Activated naive CD4-positive, alpha-beta T cell treated with anti-CD3 and anti-CD28 coated beads, Interleukin-2, amount 50 U/mL, for 16 hours (primary cell): Measurements from ENCODE around the gene NBPF1.
"Not testable (repeated sequence)": the region's sequence is repeated elsewhere in the genome, so short reads cannot be mapped to it uniquely, and the experiment has no call there.

Experiments used
- DNase-seq: peaks from one replicate; pipeline ENCODE4 v3.0.0-alpha.2; 2020

The NBPF1 gene

DNA sequence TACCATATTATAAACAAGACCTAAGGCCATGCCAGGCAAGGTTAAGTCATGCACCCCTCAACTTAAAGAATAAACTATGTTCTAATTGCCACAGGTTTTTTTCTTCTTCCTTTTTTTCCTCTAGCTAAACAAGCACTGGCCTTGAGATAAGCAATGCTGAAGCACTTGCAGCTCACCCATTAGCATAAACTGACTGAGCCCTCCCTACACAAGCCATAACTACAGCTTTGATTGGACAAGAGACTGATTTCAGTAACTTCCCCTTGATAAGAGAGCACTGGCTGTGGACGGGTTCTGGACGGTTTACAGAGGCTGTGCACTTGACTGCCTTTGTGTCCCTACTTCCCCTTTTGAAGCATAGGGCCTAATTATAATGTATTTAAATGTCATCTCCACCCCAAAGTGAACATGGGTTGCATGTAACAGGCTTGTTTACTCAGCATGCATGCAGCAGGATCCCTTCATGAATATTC lies 72.9 kb downstream of the NBPF1 start:
- not testable (repeated sequence) for DNase-seq

DNA sequence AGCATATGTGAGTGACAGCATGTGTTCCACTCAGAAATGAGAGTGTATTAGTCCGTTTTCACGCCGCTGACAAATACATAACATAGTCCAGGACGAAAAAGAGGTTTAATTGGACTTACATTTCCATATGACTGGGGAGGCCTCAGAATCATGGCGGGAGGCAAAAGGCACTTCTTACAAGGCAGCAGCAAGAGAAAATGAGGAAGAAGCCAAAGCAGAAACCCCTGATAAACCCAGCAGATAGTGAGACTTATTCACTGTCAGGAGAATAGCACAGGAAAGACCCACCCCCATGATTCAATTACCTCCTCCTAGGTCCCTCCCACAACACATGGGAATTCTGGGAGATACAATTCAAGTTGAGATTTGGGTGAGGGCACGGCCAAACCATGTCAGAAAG lies 75.8 kb downstream of the NBPF1 start:
- not testable (repeated sequence) for DNase-seq

- not testable (repeated sequence) for DNase-seq
Measured at GRCh38 chr1:16536796-16537195, 76.6 kb downstream of the NBPF1 start.

DNA sequence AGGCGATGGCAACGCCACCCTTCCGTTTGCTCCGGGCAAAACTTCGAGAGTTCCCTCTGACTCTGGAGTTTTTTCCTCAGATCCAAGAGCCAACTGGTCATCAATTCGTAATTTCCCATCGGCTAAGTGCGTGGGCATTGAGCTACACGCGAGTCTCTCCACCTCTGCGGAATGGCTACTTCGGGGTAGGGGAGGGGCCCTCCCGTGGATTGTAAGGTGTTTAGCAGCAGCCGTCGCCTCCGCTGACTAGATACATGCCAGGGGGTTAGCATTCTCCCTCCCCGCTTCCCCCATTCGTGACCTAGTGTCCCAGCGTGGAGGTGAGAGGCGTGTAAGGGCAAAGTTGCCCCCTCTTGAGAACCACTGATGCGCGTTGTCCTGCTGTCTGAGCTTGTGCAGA lies 77.5 kb downstream of the NBPF1 start:
- DNase-seq, result not testable (repeated sequence)

- DNase-seq, result not testable (repeated sequence)
Measured at GRCh38 chr1:16535487-16535886, 77.9 kb downstream of the NBPF1 start.

DNA sequence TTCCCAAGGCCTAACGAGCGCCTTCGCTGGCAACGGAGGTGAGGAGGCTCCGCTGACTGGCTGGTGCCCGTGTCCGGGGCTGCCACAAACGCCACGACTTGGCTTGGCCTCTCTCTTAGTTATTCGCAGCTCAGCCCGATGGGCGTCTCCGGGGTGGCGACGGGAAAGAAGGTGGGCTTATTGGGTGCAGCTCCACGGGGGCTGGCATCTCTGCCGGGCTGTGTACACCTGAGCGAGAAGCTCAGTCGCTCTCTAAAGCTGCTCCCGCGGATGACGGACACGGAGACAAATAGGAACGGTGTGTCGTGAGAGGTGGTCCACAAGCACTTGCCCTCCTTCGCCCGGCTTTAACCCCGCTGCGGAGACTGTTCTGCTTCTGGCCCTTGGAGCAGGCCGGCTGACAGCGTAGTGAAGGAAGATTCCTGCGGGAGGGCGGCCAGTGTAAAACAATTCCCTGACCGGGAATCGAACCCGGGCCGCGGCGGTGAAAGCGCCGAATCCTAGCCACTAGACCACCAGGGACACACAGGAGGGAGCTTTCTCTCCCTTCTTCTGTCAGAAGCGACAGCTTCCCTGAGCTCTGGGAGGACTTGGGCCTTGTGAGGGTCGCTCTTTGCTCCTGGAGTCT lies 78.4 kb downstream of the NBPF1 start:
- peak; percentile 38 for DNase-seq

- DNase-seq, result not testable (repeated sequence)
Measured at GRCh38 chr1:16534239-16534828, 79.0 kb downstream of the NBPF1 start.

- DNase-seq, result not testable (repeated sequence)
Measured at GRCh38 chr1:16532235-16532991, 81.0 kb downstream of the NBPF1 start.

DNA sequence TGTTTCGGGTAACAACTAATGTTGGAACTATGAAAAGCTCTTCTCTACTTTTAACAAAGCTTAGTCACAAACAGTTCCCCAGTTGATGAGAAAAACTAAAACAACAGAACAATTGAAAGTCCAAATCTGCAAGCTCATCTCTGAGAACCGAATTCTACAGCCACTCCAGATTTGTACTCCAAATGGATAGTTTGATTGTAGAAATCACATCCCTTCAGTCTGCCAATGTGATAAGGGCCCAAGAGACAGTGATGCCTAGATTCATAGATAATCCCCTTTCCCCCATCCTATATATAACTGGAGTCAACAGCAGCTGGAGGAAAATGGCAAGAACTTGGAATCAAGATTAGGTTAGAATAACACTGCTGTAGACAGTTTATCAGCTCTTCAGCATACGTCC lies 85.0 kb downstream of the NBPF1 start:
- not testable (repeated sequence) for DNase-seq

DNA sequence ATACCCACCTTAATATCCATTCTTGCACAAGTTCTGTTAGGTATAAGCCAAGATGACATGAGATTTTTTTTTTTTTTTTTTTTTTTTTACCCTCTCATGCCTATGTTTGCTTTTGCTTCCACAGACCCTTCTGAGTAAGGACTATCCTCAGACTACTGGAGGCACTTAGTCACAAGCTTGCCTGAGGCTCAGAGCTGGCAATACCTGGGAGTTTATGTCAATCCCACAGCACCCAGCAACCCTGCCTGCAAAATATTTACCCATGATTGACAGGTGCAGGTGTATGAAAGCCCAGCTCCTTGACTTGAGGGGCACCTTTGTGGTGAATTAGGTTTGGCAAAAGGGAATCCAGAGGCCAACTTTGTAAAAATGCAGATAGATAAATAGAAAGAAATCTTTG lies 87.6 kb downstream of the NBPF1 start:
- not testable (repeated sequence) for DNase-seq

DNA sequence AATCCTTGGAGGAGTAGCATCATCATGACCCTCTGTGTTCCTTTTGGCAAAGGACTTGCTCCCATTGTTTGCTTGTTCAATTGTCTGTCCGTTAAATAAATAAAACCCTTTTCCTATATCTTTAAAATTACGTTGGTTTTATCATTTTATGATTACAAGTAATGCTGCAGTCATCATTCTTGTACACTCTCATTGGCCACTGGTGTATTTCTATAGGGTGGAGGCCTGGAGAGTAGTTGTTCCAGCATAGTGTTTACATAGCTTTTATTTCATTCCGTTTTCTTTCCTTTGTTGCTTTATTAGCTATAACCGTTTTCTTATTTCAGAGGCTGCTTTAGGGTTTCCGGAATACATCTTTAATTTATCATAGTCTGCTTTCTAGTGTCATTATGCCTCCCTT lies 91.7 kb downstream of the NBPF1 start:
- DNase-seq, result not testable (repeated sequence)

- no peak for DNase-seq
Measured at GRCh38 chr1:16521288-16521583, 92.1 kb downstream of the NBPF1 start.

DNA sequence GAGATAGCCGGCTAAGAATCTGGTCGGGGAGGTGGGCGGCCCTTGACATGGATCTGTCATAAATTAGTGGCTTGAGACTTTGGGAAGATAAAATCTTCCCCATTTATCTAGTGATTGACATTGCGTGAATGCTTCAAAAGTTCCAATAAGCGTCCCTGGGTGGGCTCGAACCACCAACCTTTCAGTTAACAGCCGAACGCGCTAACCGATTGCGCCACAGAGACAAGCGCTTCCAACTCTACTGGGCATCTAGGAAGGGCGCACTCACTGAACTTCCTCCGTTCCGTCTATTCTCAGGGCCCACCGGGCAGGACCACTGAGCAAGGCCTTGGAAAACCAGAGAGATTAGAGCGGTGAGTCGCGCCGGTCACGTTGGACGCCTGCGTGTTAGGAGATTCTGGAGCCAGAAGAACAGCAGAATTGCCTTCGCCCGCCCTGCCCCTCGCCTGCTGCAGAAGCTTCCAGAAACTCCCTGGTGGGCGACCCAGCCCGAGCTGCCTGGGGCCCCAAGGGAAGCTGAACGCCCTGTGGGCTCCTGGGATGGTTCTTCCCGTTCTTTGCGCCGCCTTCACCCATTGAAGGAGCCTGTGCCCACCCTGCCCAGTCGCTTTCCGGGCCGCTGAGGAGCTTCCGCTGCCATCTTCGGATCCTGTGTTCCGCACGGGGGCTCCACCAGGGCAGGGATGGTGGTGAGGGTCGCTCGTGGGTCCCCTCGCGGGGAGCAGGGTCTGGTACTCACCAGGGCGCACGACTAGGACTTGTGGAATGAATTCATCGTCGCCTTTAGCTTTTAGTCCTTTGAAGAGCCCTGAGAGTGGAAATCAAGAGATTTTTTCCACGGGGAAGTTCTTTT lies 92.7 kb downstream of the NBPF1 start:
- DNase-seq, result not testable (repeated sequence)

- DNase-seq, result not testable (repeated sequence)
Measured at GRCh38 chr1:16519255-16519951, 94.0 kb downstream of the NBPF1 start.

DNA sequence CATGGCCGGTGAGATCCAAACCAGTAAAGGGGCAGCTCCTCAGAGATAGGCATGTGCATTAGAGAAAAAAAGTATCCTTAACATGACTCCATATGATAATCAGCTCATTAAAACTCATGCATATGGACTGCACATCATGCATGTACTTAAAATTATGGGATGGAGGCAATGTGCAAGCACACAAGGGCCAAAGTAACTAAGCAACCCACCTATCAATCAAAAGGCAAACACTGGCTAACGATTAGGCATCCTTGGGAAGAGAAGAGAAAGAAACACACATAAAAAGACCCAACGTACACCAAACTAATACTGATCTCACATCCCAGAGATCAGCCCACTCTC lies 94.5 kb downstream of the NBPF1 start:
- not testable (repeated sequence) for DNase-seq

- DNase-seq, result not testable (repeated sequence)
Measured at GRCh38 chr1:16516694-16517410, 96.5 kb downstream of the NBPF1 start.

DNA sequence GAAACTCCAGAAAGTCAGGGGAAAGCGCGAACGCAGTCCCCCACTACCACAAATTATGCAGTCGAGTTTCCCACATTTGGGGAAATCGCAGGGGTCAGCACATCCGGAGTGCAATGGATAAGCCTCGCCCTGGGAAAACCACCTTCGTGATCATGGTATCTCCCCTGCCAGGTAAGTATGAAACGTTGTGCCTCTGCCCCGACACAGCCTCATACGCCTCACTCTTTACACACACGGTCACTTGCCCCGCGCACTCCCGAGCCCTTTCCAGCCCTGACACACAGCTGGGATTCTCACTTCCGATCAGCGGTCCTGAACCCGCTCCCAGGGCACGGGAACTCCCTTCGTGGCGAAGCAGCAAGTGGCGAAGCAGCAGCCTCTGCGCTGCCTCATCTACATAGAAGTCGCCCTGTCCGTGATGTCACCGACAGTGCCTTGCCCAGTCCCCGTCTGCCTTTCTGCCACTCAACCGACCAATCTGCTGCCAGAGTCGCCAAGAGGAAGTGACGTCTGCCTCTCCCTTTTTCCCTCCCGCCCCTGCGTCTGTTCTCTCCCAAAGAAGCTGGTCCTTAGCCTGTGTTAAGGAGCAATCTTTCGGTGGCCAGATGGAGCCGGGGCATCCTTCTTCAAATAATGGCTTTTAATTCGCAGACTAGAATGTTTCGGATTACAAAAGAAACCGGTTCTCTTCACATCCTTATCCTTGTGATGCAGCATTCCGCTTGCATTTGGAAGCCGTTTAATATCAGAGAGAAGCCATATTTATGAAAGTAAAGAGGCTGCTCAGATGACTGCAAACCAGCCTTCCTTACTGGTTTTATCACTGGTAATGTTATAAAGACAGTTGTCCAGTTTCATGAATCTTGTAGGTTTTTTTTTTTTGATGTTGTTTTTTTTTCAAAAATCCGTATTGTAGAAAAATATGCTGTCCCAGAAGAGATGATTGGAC lies 99.0 kb downstream of the NBPF1 start, which contains the start of gene RNU1-1:
Gene RNU1-1 (minus strand): TSS at position 179 of the 949 bp plus-strand sequence.
- peak; percentile 62 for DNase-seq

DNA sequence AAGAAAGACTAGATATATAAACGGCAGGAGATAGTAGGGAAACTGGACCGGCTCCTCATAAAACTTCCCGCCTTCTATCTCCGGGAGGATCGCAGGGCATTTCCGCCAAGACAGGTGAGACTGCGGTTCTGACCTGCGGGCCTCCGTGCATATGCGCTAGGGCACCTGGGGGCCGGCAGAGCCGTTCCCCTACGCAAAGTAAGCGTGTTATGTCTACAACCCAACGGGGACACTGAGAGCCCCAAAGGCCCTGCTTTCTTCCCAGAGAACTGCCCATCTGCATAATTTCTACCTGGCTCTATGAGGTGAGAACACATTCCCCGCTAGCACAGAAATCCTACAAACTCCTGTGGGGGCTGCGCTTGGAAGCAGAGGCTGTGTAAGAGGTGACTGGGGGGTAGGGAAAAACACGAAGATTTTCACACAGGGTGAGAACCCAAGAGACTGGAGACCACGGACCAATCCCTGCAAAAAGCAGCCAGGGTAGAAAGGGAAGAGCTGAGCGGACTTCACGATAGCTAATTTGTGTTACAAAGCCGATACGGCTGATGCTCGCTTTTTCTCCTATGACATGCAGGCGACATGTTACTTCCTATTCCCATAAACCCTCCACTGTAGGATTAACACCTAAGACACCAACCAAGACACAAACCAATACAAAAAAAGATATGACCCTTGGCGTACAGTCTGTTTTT lies 99.8 kb downstream of the NBPF1 start:
- DNase-seq, result peak; percentile 76

DNA sequence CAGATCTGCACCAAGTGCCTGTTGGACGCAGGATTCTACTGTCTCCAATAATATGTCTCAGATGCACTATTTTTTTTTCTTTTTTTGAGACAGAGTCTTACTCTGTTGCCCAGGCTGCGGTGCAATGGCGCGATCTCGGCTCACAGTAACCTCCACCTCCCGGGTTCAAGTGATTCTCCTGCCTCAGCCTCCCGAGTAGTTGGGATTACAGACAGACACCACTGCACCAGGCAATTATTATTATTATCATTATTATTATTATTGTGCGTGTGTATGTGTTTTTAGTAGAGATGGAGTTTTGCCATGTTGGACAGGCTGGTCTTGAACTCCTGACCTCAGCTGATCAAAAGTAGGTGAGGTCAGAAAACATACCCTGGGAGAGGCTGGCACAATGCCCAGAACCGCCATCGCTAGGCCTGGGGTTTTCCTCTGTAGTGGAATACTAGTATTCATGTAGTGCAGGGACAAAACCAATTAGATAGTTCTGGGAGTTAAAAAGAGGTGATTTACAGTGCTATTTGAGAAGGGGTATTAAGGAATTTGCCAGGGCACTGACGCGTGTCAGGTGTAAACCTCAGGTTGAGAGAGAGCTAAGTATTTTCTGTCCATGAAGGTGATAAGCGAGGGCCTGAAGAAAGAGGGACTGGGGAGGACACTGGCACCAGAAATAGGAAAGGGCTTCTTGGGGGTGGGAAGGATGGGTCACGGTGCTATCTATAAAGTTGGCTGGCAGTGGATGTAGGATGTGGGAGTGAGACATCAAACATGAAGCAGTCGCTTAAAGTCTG lies 100.5 kb downstream of the NBPF1 start:
- DNase-seq, result peak; percentile 47
